Naive thymus-derived CD8-positive, alpha-beta T cell (primary cell): ENCODE measurements around the gene PAX5. TPM values are rescaled to one million over a fixed set of nuclear protein-coding genes. Genes with fewer than 3 reads are reported as not detected.

Experiments used
- ATAC-seq, 2 donors: fragments of 150-1000 bp; cut with Tn5 transposase in 1 of 2; sonication (Bioruptor Pico), chemical (Tn5 transposase) in 1 of 2; 1 replicate in 1 of 2; 2 replicates in 1 of 2; pipeline ENCODE4 v1.10.0; 2021; ENCODE audit warnings: mild to moderate bottlenecking in 2 of 2, moderate library complexity in 2 of 2
- POLR2A ChIA-PET: fragments of 350-600 bp; sonication (Branson Sonifier 250); formaldehyde crosslinking; loops from one replicate; lab custom pipeline; 2021; ENCODE audit warnings: antibody characterized with exemption; lab: Charles Lee
- DNase-seq, 10 donors: peaks; one replicate each; pipeline versions ENCODE4 v3.0.0 to v3.0.0-alpha.2; 2020 to 2022
- H3K27ac Mint-ChIP-seq, 10 donors: one replicate each; pipeline ENCODE4 v1.8.0; 2020 to 2022; ENCODE audit warnings: mild to moderate bottlenecking in 10 of 10, mixed read lengths in 10 of 10, moderate library complexity in 4 of 10, inconsistent platforms in 1 of 10
- H3K27me3 Mint-ChIP-seq, 5 donors: one replicate each; pipeline ENCODE4 v1.8.0; 2021 to 2022; ENCODE audit warnings: mixed read lengths in 5 of 5
- H3K36me3 Mint-ChIP-seq, 3 donors: one replicate each; pipeline ENCODE4 v1.8.0; 2020 to 2022; ENCODE audit warnings: mixed read lengths in 3 of 3, mild to moderate bottlenecking in 2 of 3, inconsistent platforms in 1 of 3
- H3K4me1 Mint-ChIP-seq, 4 donors: one replicate each; pipeline ENCODE4 v1.8.0; 2021 to 2022; ENCODE audit warnings: mixed read lengths in 4 of 4
- H3K4me3 Mint-ChIP-seq, 10 donors: one replicate each; pipeline ENCODE4 v1.8.0; 2020 to 2022; ENCODE audit warnings: mild to moderate bottlenecking in 10 of 10, mixed read lengths in 10 of 10, moderate library complexity in 6 of 10, inconsistent platforms in 1 of 10
- H3K9me3 Mint-ChIP-seq, 9 donors: one replicate each; pipeline ENCODE4 v1.8.0; 2020 to 2022; ENCODE audit warnings: mixed read lengths in 9 of 9, mild to moderate bottlenecking in 3 of 9, inconsistent platforms in 1 of 9, moderate library complexity in 1 of 9
- polyA plus RNA-seq, 3 donors: library from polyadenylated mRNA; unstranded; fragments of 300-500 nt; fragmentation: Illumina TruSeq; gene quantifications; one replicate each; pipeline ENCODE4 v1.2.3, GENCODE V29; 2021
- total RNA-seq, 8 experiments: library from RNA in 2 of 8; stranded (reverse) in 2 of 8; gene quantifications; one replicate each; pipeline ENCODE4 v1.2.3 and lab custom pipeline; 2021 to 2026

PAX5 gene
- total and polyA plus RNA-seq, 5 experiments from 2014 or later = 0.12 to 8.7 (median 8.5) TPM; not detected in 2

DNA sequence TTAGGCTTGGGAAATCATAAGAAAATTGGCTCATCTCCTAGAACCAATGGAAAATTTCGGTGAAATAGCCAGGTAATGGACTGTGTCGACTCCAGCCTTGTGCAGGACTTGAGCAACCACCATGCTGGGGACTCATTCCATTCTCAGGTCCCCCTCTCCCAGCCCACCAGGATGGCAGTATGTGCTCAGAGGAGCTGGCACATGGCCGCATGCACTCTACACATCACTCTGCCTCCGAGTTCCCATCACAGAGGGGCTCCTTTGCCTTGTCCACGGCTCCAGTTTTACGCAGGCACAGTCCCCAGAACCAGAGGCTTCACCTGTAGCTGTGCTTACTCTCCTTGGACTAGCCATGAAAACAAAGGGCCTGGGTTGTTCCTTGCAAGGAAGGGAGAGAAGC is 149.3 kb downstream of the PAX5 start:
- H3K4me1 Mint-ChIP-seq = no peaks in the 10 kb centered on the region
- DNase-seq (peak in 1 of 10 donors; percentile 22), ATAC-seq (no peak)
- no peak overlapping the region for H3K27ac Mint-ChIP-seq
- POLR2A ChIA-PET = no interaction called here
- peaks cover 4 to 21% (median 17%) of the 10 kb centered on the region in 5 donors for H3K27me3 Mint-ChIP-seq
- H3K36me3 Mint-ChIP-seq = no peaks in the 10 kb centered on the region
- peaks cover 0 to 4% (median 0%) of the 10 kb centered on the region in 9 donors for H3K9me3 Mint-ChIP-seq
- H3K4me3 Mint-ChIP-seq = no peak overlapping the region

DNA sequence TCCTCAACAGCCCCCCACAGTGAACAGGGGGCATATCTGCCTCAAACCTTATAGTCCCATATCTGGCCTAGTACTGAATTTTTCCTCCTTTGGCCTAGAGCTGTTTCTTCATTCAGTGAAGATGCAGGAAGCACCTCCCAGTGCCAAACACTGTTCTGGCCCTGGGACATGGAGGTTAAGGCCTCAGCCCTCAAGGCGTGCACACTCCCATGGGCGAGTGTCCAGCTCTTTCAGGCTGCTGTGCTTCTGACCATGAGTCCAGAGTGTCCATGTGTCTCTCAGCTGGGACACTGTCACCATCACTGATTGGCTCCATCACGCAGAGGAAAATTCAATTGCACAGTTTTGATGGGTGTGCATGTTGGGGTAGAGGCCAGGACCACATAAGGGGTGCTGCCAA is 151.5 kb downstream of the PAX5 start:
- ATAC-seq (no peak), DNase-seq (no peak)
- Mint-ChIP-seq H3K27me3 (peaks cover 3 to 26% (median 21%) of the 10 kb centered on the region in 5 donors), H3K9me3 (peaks cover 0 to 4% (median 0%) of the 10 kb centered on the region in 9 donors), H3K4me3 (no peak overlapping the region), H3K27ac (peak overlapping the region in 1 of 10 donors; percentile 67), H3K4me1 (peaks cover 0 to 5% (median 0%) of the 10 kb centered on the region in 4 donors), H3K36me3 (no peaks in the 10 kb centered on the region)
- POLR2A ChIA-PET = no interaction called here

DNA sequence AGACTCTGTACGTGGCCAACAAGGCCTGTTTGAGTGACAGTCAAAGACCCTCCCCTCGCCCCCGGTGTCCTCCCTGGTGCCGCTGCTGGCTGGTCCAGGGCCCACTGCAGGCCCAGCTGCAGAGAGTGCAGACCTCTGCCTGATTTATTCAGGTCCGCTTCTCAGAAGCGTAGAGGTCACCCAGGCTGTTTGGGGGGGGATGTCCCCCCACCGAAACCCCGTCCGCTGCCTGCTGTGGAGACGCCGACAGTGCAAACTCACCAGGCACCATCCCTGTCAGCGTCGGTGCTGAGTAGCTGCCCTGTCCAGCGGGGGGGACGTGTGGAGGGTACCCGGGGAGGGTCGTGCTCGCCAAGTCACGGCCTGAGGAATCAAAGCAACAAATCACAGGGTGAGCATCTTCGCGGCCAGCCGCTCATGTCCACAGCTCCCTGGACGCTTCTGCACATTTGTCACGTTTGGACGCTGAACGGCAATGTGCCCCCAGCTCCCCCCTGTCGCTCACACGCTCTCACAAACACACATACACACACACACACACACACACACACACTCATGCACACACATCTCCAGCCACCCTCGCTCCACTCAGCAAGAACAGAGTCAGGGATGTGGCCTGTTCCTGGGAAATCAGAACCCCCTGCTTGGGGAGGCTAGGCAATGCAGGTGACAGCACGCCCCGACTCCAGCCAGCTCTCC is 152.2 kb downstream of the PAX5 start:
- Mint-ChIP-seq H3K4me3 (no peak overlapping the region), H3K36me3 (no peaks in the 10 kb centered on the region), H3K4me1 (peaks cover 0 to 8% (median 0%) of the 10 kb centered on the region in 4 donors), H3K27ac (no peak overlapping the region), H3K9me3 (peaks cover 0 to 4% (median 0%) of the 10 kb centered on the region in 9 donors), H3K27me3 (peaks cover 3 to 33% (median 21%) of the 10 kb centered on the region in 5 donors)
- ATAC-seq (no peak), DNase-seq (peak in 1 of 10 donors; percentile 41)
- POLR2A ChIA-PET = no interaction called here

DNA sequence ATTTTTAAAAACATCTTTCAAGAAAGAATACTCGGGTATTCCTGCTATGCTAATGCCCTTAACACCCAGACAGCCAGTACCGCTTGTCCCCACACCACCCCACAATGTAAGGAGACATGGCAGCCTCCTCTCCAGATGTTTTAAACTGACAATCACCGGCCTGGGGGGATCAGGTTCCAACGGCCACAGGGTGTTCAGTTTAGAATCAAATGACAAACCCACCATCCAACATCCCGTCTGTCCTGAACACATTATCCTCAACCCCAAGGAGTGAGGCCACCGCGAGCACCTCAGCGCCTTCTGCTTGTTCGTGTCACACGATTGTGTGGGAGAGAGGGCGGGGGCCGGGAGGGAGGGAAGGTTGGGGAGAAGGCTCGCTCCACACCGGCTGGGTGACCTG is 152.8 kb downstream of the PAX5 start:
- DNase-seq = peak in 1 of 10 donors; percentile 41
- Mint-ChIP-seq H3K4me1 (peaks cover 0 to 8% (median 0%) of the 10 kb centered on the region in 4 donors), H3K36me3 (no peaks in the 10 kb centered on the region), H3K9me3 (peaks cover 0 to 4% (median 0%) of the 10 kb centered on the region in 9 donors), H3K27me3 (peaks cover 3 to 34% (median 18%) of the 10 kb centered on the region in 5 donors), H3K27ac (no peak overlapping the region), H3K4me3 (no peak overlapping the region)
- ATAC-seq = no peak
- POLR2A ChIA-PET = no interaction called here

DNA sequence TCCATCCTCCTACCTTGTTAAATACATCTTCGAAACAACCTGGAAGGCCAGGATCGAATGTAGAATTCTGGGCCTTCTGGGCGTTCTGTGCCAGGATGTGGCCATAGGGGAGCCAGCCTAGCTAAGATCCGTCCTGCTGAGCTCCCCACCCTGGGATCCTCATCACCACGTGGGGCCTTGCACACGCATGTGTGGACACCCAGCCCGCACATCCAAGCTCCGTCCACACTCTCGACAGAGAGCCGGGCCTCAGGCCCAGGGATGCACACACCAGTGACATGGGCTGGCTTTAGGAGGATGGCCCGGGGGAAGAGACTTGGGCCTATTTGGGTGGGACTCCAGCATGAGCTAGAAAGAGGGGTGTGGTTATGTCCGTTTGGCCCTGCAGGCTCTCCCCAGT is 154.0 kb downstream of the PAX5 start:
- Mint-ChIP-seq H3K27me3 (peaks cover 3 to 34% (median 10%) of the 10 kb centered on the region in 5 donors), H3K9me3 (peaks cover 0 to 4% (median 0%) of the 10 kb centered on the region in 9 donors), H3K4me1 (peaks cover 0 to 8% (median 0%) of the 10 kb centered on the region in 4 donors), H3K4me3 (no peak overlapping the region), H3K27ac (no peak overlapping the region), H3K36me3 (no peaks in the 10 kb centered on the region)
- DNase-seq (peak in 1 of 10 donors; percentile 50), ATAC-seq (no peak)
- POLR2A ChIA-PET = no interaction called here

DNA sequence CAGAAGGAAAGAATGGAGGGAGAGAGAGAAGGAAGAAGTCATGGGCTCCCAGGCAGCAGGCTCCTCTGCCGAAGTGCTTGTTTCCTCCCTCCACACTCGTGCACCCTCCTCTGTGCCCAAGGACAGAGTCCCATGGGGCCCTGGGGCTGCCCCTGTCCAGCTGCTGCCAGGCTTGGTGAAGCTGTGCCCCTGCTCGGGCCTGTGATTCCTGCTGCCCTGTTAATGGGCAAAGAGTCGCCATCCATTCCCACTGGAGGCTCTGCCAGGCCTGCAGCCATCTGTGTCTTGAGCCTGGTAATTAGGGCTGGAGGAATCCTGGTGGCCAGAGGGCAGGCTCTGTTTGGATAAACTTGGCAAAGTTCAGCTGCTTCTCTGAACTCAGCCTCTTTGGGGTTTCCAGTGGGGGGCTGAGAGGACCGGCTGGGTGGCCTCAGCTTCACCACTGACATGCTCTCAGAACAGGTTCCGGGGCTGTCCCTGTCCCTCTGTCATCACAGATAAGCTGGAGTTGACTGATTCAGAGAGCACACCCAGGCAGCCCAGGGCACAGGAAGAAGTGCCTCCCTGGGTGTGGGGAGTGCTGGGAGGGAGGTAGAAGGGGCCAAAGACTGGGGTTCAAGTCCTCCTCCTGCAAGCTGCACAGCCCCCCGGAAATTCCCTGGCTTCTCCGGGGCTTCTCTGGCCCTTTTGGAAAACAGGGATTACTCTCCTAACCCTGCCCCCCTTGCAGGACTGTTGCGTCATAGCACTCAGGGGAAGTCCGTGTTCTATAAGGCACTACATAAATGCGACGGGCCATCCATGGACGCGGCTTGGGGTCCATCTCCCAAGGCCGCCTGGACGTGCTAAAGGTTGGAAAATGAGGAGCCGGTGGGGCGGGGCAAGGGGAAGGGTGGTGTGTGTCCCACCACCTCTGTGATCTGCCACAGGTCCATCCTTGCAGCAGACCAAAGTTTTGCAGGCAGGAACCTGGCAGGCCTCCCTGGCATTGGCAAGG is 154.8 kb downstream of the PAX5 start:
- peak in 1 of 10 donors; percentile 60 for DNase-seq
- Mint-ChIP-seq H3K36me3 (no peaks in the 10 kb centered on the region), H3K27me3 (peaks cover 3 to 34% (median 7%) of the 10 kb centered on the region in 5 donors), H3K4me3 (no peak overlapping the region), H3K4me1 (peaks cover 0 to 8% (median 0%) of the 10 kb centered on the region in 4 donors), H3K9me3 (peaks cover 0 to 4% (median 0%) of the 10 kb centered on the region in 9 donors), H3K27ac (no peak overlapping the region)
- no peak for ATAC-seq
- POLR2A ChIA-PET = no interaction called here

DNA sequence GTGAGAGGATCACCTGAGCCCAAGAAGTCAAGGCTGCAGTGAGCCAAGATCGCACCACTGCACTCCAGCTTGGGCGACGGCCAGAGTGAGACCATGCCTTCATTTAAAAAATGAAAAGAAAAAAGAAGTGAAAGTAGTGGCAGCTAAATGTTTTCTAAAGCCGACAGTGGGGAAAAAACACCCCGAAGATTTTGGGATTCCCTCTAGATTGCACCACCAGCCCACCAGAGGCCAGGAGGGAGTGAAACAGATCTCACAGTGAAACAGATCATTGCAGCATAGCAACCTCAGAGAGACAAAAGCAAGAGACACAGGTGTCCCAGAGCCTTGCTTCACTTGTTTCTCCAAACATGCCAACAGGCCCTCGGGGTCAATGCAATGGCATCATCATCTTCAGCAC is 156.8 kb downstream of the PAX5 start:
- DNase-seq (no peak), ATAC-seq (no peak)
- Mint-ChIP-seq H3K9me3 (no peaks in the 10 kb centered on the region), H3K27ac (no peak overlapping the region), H3K36me3 (no peaks in the 10 kb centered on the region), H3K4me3 (no peak overlapping the region), H3K4me1 (peaks cover 0 to 15% (median 0%) of the 10 kb centered on the region in 4 donors), H3K27me3 (peaks cover 0 to 30% (median 5%) of the 10 kb centered on the region in 5 donors)
- POLR2A ChIA-PET = no interaction called here

DNA sequence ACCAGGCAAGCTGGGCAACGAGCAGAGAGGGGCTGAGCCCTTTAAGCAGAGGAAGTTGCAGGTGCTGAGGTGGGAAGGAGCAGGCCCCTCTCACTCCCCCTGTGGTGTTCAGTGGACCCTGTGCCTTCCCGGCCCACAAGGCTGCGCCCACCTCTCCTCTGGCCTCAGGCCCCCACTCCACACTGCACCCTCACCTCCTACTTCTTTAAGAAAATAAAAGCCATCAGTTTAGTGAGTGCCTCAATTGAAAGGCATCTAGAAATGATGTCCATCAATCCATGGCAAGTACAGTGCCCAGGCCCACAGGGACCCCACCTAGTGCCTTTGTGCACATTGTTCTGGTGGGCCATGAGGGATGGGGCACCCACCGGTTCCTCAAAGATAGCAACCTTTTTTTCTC is 158.0 kb downstream of the PAX5 start:
- Mint-ChIP-seq H3K27me3 (peaks cover 0 to 25% (median 5%) of the 10 kb centered on the region in 5 donors), H3K9me3 (no peaks in the 10 kb centered on the region), H3K27ac (no peak overlapping the region), H3K4me3 (no peak overlapping the region), H3K36me3 (no peaks in the 10 kb centered on the region), H3K4me1 (peaks cover 0 to 15% (median 0%) of the 10 kb centered on the region in 4 donors)
- POLR2A ChIA-PET = no interaction called here
- DNase-seq = peak in 1 of 10 donors; percentile 46
- no peak for ATAC-seq

DNA sequence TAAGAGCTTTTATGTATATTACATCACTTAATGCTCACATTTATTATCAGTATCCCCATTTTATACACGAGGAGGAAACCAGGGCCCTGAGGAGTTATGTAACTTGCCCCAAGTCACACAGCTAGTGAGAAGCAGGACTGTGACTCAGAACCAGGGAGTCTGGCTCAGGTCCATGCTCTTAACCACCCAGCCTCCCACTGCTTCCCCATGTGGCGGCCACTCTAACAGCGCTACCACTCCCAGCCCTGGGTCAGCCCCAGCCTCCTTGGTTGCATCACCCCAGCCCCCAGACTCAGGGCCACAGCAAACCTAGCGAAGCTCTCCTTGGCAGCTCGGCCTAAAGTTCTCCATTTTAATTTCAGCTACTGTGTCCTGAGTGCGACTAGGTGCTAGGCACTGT is 159.1 kb downstream of the PAX5 start:
- POLR2A ChIA-PET = no interaction called here
- Mint-ChIP-seq H3K4me3 (no peak overlapping the region), H3K27ac (no peak overlapping the region), H3K9me3 (no peaks in the 10 kb centered on the region), H3K36me3 (no peaks in the 10 kb centered on the region), H3K4me1 (peaks cover 0 to 15% (median 0%) of the 10 kb centered on the region in 4 donors), H3K27me3 (peaks cover 0 to 25% (median 5%) of the 10 kb centered on the region in 5 donors)
- ATAC-seq (no peak), DNase-seq (no peak)

DNA sequence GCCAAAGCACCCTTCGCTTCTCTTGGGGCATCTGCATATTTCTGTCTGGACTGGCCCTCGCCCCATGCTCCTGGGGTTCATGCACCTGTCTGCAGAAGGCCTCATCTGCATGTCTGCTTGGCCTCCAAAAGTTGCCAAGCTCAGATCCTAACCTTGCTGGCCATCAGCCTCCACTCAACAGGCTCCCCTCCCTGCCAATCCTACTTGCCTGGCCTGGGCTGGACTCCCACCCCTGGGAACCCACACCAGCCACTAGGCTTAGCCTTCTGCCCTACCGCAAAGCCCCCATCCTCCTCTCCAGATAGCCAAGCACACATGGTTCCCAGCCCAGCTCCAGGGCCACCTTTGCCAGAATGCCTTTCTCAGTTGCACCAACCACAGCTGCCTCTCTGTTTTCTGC is 159.8 kb downstream of the PAX5 start:
- Mint-ChIP-seq H3K4me3 (no peak overlapping the region), H3K9me3 (no peaks in the 10 kb centered on the region), H3K4me1 (peaks cover 0 to 15% (median 0%) of the 10 kb centered on the region in 4 donors), H3K27ac (no peak overlapping the region), H3K36me3 (no peaks in the 10 kb centered on the region), H3K27me3 (peaks cover under 1 to 25% (median 5%) of the 10 kb centered on the region in 5 donors)
- DNase-seq = peak in 1 of 10 donors; percentile 52
- POLR2A ChIA-PET = no interaction called here
- no peak for ATAC-seq

DNA sequence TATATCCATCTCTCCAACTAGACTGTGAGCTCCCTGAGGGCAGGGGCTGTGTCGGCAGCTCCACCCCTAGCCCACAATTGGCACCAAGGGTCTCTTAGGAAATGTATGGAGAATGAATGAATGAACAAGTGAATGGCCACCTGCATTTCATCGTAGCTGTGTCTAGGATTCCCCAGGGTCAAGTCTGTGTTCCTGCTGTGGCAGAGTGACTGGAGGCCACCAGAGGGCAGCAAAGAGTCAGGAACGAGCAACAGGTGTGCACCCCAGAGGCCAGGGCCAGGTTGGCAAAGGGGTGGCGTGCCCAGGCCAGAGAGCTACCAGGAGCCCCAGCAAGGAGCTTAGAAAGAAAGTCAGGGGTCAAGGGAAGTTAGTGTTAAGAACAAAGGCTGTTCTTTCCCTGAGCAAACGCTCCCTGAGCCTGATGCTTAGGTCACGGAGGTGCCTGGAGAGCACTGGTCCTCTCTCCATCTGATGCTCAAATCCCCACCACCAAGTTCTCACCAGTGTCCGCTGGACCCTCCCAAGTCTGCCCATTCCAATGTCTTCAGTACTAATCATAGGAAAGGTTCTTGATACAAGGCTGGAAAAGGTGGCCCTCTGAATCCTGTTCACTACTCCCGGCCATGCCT is 160.7 kb downstream of the PAX5 start:
- ATAC-seq = peak; percentile 86 to 93
- Mint-ChIP-seq H3K27me3 (peaks cover 1 to 24% (median 5%) of the 10 kb centered on the region in 5 donors), H3K36me3 (no peaks in the 10 kb centered on the region), H3K4me3 (no peak overlapping the region), H3K27ac (no peak overlapping the region), H3K9me3 (no peaks in the 10 kb centered on the region), H3K4me1 (peaks cover 0 to 12% (median 0%) of the 10 kb centered on the region in 4 donors)
- POLR2A ChIA-PET = no interaction called here
- DNase-seq = peak; percentile 42 to 83 (median 66)

DNA sequence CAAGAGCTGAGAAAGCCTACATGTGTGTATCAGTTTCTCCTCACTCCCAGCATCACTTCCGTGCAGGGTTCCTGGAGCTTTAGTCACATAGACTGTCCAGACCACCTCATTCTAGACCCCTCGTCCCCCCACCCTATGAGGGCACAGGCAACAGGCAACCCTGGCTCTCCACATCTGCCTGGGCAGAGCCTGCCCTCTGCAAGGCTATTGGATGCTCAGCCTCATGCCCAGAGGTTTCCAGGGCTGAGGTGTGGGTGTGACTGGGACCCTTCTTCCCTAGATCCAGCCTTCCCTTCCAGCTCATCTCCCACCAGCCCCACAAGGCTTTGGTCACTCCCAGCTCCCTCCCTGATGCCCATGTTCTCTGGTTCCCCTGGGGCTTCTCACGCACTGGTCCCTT is 161.4 kb downstream of the PAX5 start:
- POLR2A ChIA-PET = no interaction called here
- Mint-ChIP-seq H3K4me1 (peaks cover 0 to 10% (median 0%) of the 10 kb centered on the region in 4 donors), H3K27ac (no peak overlapping the region), H3K36me3 (no peaks in the 10 kb centered on the region), H3K4me3 (no peak overlapping the region), H3K9me3 (no peaks in the 10 kb centered on the region), H3K27me3 (peaks cover 3 to 24% (median 8%) of the 10 kb centered on the region in 5 donors)
- ATAC-seq (no peak), DNase-seq (peak in 1 of 10 donors; percentile 46)
